Neural crest cell (in vitro differentiated cells): ENCODE results near the gene ADCY5. TPM values are rescaled to one million over a fixed set of nuclear protein-coding genes. Genes with fewer than 3 reads are reported as not detected.

Source experiments
- DNase-seq: peaks from one replicate; pipeline ENCODE4 v3.0.0; 2021; ENCODE audit warnings: low read depth, mixed read lengths, low spot score
- H3K27ac Mint-ChIP-seq: one replicate; pipeline ENCODE4 v1.8.0; 2021; ENCODE audit warnings: mild to moderate bottlenecking, mixed read lengths; ENCODE audit not compliant: unreplicated experiment
- H3K27me3 Mint-ChIP-seq: 2 replicates; pipeline ENCODE4 v1.8.0; 2021; ENCODE audit warnings: low read depth, mild to moderate bottlenecking, mixed read lengths
- H3K36me3 Mint-ChIP-seq: 2 replicates; pipeline ENCODE4 v1.8.0; 2021; ENCODE audit warnings: low read depth, mild to moderate bottlenecking, mixed read lengths
- H3K4me1 Mint-ChIP-seq: 2 replicates; pipeline ENCODE4 v1.8.0; 2021; ENCODE audit warnings: mixed read lengths
- H3K4me3 Mint-ChIP-seq: one replicate; pipeline ENCODE4 v1.8.0; 2021; ENCODE audit warnings: mild to moderate bottlenecking, mixed read lengths
- H3K9me3 Mint-ChIP-seq: 2 replicates; pipeline ENCODE4 v1.8.0; 2021; ENCODE audit warnings: mixed read lengths
- total RNA-seq: library from RNA; stranded (reverse); gene quantifications from 2 replicates; pipeline ENCODE4 v1.2.1, GENCODE V29; 2021
- TF ChIP-seq, protein P1 (sequence below): fragments of 200-600 bp; sonication (generic); conservative IDR thresholded peaks from 2 replicates; pipeline ENCODE4 v1.5.0; 2021; ENCODE audit warnings: antibody characterized with exemption, mild to moderate bottlenecking

ADCY5 gene
- total RNA-seq, 1 donor from 2014 or later: 2.2 TPM

DNA sequence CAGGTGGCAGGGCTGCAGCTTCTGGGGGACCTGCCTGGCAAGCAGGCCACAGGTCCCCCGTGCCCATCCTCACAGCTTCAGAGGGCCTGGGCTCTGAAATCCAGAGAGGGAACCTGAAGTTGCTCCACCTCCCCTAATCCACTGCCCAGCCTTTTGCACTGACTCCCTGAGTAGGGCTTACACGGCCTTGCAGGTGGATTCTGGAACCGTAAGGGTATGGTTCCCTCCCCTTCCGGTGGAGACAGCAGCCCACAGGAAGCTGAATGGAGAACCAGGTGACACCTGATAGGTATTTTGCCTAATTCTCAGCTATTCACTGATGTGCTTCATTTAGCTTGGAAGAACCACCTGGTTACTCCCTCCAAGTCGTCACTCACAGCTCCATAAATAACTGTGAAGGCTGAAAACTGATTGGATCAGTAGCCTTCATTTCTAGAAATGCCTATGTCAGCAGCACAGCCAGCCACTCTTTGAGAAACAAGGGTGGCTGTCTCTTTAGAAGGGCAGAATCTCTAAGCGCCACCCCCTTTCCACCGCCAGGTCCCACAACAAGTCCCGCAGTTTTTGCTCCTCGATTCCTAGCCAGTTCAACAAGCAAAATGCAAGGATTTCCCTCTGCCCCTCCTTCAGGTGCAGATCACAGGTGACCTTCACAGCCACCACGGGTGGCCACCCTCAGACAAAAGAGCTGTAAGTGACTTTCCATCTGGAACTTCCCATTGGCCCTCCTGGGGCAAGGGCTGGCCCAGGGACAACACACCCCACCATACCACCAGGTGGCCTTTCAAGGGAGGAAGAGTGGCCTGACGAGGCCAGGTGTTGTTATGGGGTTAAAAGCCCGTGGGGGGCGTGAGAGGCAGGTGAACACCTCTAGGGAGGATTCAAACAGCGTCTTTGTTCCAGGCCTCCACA is 134.3 kb downstream of the ADCY5 start:
- Mint-ChIP-seq H3K9me3 (no peaks in the 10 kb centered on the region), H3K27ac (no peak overlapping the region), H3K36me3 (no peaks in the 10 kb centered on the region), H3K4me3 (no peak overlapping the region), H3K4me1 (peaks cover 4% of the 10 kb centered on the region), H3K27me3 (peaks cover 11% of the 10 kb centered on the region)
- no peak for DNase-seq
- TF ChIP-seq, protein P1, sequence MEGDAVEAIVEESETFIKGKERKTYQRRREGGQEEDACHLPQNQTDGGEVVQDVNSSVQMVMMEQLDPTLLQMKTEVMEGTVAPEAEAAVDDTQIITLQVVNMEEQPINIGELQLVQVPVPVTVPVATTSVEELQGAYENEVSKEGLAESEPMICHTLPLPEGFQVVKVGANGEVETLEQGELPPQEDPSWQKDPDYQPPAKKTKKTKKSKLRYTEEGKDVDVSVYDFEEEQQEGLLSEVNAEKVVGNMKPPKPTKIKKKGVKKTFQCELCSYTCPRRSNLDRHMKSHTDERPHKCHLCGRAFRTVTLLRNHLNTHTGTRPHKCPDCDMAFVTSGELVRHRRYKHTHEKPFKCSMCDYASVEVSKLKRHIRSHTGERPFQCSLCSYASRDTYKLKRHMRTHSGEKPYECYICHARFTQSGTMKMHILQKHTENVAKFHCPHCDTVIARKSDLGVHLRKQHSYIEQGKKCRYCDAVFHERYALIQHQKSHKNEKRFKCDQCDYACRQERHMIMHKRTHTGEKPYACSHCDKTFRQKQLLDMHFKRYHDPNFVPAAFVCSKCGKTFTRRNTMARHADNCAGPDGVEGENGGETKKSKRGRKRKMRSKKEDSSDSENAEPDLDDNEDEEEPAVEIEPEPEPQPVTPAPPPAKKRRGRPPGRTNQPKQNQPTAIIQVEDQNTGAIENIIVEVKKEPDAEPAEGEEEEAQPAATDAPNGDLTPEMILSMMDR: peak; percentile 17

DNA sequence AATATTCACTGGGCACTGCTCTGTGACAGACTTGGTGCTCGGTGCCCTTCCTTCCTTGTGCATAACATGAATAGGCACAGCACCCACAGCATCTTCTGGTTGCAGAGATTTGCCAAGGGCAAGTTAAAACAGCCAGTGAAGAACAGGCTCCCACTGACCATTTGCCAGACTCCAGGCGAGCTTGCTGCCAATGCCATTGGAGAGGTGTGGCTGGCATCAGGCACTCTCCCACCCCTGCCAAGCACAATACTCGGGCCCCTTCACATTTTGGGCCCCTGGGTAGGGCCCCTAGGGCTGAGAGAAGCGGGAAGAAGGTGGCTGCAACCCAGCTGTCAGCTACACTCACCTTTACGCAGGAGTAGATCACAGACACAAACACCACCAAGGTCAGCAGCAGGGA is 135.0 kb downstream of the ADCY5 start:
- Mint-ChIP-seq H3K36me3 (no peaks in the 10 kb centered on the region), H3K27ac (no peak overlapping the region), H3K4me1 (no peaks in the 10 kb centered on the region), H3K4me3 (no peak overlapping the region), H3K9me3 (no peaks in the 10 kb centered on the region), H3K27me3 (peaks cover 11% of the 10 kb centered on the region)
- TF ChIP-seq, protein P1: no peak
- DNase-seq: no peak

DNA sequence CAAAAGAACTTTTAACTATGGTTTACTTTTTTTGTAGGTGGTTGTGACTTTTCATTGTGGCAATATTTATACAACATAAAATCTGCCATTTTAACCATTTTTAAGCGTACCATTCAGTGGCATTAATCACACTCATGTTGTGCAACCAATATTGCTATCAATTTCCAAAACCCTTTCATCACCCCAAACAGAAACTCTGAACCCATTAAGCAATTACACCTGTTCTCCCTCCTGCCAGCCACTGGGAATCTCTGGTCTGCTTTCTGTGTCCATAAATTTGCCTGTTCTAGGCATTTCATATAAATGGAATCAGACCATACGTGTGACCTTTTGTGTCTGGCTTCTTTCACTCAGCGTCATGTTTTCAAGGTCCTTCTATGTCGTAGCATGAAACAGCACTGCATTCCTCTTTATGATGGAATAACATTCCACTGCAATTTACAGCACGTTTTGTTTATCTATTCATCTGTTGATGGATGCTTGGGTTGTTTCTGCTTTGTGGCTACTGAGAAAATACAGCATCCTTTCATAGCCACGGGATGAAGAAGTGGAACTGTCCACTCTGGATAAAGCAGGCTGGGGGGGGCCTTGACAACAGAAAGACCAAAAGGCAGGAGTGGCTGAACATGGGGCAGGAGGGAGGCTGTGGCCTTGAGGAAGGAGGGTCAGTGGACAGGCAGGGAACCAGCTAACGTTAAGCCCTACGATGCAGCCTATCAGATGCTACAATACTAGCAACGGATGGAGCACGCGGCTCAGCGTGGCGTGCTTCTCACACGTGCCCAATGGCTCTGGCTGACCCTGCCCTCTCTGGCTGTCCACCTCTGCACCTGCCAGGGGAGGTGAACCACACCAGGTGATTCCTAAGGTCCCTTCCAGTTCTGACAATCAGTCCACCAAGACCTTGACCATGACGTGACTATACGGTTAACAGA is 136.3 kb downstream of the ADCY5 start:
- no peaks in the 10 kb centered on the region for H3K36me3 Mint-ChIP-seq
- H3K4me1 Mint-ChIP-seq: no peaks in the 10 kb centered on the region
- no peak overlapping the region for H3K27ac Mint-ChIP-seq
- no peak overlapping the region for H3K4me3 Mint-ChIP-seq
- H3K27me3 Mint-ChIP-seq: peaks cover 11% of the 10 kb centered on the region
- TF ChIP-seq, protein P1: no peak
- DNase-seq: no peak
- no peaks in the 10 kb centered on the region for H3K9me3 Mint-ChIP-seq

DNA sequence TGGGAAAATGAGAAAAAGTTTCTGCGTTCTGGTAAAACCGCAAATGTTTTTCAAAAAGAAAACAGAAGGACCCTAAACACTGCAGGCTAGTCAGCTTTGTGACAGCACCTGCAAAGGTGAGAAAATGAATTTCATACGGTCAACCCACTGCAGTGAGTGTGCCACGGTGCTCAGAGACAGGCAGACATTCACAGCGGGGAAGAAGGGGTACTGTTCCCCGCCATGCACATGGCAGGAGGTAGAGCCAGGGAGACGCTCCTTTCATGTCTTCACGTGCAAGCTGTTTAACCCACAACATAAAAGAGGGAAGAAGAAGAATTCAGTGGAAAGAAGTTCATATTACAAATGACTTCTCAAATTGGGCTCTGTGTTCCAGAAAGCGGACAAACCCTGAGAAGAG is 137.7 kb downstream of the ADCY5 start:
- H3K27ac Mint-ChIP-seq: no peak overlapping the region
- no peaks in the 10 kb centered on the region for H3K4me1 Mint-ChIP-seq
- TF ChIP-seq, protein P1: no peak
- no peaks in the 10 kb centered on the region for H3K36me3 Mint-ChIP-seq
- no peak overlapping the region for H3K4me3 Mint-ChIP-seq
- no peak for DNase-seq
- H3K9me3 Mint-ChIP-seq: no peaks in the 10 kb centered on the region
- peaks cover 11% of the 10 kb centered on the region for H3K27me3 Mint-ChIP-seq

DNA sequence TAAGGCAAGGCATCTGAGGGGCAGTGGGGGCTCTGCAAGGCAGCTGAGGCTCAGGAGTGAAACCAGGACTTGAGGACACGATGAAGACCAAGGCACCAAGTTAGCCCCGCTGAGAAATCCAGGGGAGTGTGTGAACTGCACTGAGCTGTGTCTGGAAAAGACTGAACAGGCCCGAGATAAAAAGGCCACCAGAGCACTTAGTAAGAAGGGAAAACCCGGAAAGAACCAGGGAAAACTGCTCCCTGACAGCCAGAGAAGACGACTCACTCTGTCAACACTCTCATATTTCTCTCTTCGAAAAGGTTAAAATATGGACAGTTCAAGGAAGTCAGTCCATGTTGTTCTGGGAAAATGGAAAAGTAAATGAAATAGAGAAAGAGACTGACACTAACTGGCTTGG is 138.1 kb downstream of the ADCY5 start:
- no peak overlapping the region for H3K4me3 Mint-ChIP-seq

More for the DNA sequence above, 138.1 kb downstream of the ADCY5 start:
- H3K27me3 Mint-ChIP-seq: peaks cover 10% of the 10 kb centered on the region
- H3K4me1 Mint-ChIP-seq: no peaks in the 10 kb centered on the region
- DNase-seq: no peak
- H3K9me3 Mint-ChIP-seq: no peaks in the 10 kb centered on the region
- TF ChIP-seq, protein P1: no peak
- H3K36me3 Mint-ChIP-seq: no peaks in the 10 kb centered on the region
- no peak overlapping the region for H3K27ac Mint-ChIP-seq
